IMR-90 (cell line): ENCODE measurements around the gene SCYGR8. TPM values are rescaled to one million over a fixed set of nuclear protein-coding genes. Genes with fewer than 3 reads are reported as not detected.

Experiments used
- ATAC-seq: fragments of 200-7000 bp; cut with Tn5 transposase; 2 replicates; pipeline ENCODE4 v1.9.1; 2020; ENCODE audit warnings: low read depth, mild to moderate bottlenecking, moderate library complexity
- BruUV-seq: library from RNA; stranded (reverse); fragments of 400-500 nt; replicated peaks from 2 replicates; lab custom pipeline; 2021; lab: Mats Ljungman, UMichigan
- CTCF ChIA-PET: fragments of 300-600 bp; formaldehyde crosslinking; extraction: SDS; loops from one replicate; lab custom pipeline; 2021; ENCODE audit warnings: antibody characterized with exemption; lab: Yijun Ruan, JAX
- POLR2A ChIA-PET: fragments of 300-600 bp; sonication (Branson Sonifier 250); formaldehyde crosslinking; loops from one replicate; lab custom pipeline; 2022; ENCODE audit warnings: antibody characterized with exemption; ENCODE audit not compliant: unreplicated experiment; lab: Charles Lee
- DNase-seq: peaks from one replicate; pipeline ENCODE4 v3.0.0; 2013
- H2AFZ ChIP-seq: replicated peaks from 2 replicates; pipeline ENCODE3; 2013; ENCODE audit warnings: low read length, mild to moderate bottlenecking; ENCODE audit not compliant: poor library complexity
- H2AK5ac ChIP-seq: 2 replicates; pipeline ENCODE4 v1.6.1; 2013; ENCODE audit warnings: low read depth, low read length, inconsistent platforms
- H2AK9ac ChIP-seq: replicated peaks from 2 replicates; pipeline ENCODE3; 2013; ENCODE audit warnings: mild to moderate bottlenecking, low read depth, low read length, moderate library complexity; ENCODE audit not compliant: poor library complexity
- H2BK120ac ChIP-seq: 2 replicates; pipeline ENCODE4 v1.6.1; 2013; ENCODE audit warnings: low read depth, low read length, inconsistent platforms
- H2BK15ac ChIP-seq: 3 replicates; pipeline ENCODE4 v1.6.1; 2013; ENCODE audit warnings: low read depth, low read length, inconsistent platforms
- H2BK20ac ChIP-seq: 2 replicates; pipeline ENCODE4 v1.6.1; 2013; ENCODE audit warnings: low read depth, mild to moderate bottlenecking, inconsistent platforms, low read length, moderate library complexity
- H2BK5ac ChIP-seq: 2 replicates; pipeline ENCODE4 v1.6.1; 2013; ENCODE audit warnings: mild to moderate bottlenecking, low read depth, low read length, inconsistent platforms; ENCODE audit not compliant: poor library complexity, severe bottlenecking
- H3K14ac ChIP-seq: replicated peaks from 2 replicates; pipeline ENCODE4 v1.6.1; 2013; ENCODE audit warnings: low read depth, low read length, inconsistent platforms
- H3K18ac ChIP-seq: 2 replicates; pipeline ENCODE4 v1.6.1; 2013; ENCODE audit warnings: low read depth, low read length, control low read depth
- H3K23ac ChIP-seq: 2 replicates; pipeline ENCODE4 v1.6.1; 2013; ENCODE audit warnings: low read depth, low read length, inconsistent platforms
- H3K27ac ChIP-seq: 2 replicates; pipeline ENCODE4 v1.5.1; 2013; ENCODE audit warnings: mild to moderate bottlenecking, control low read depth, low read length; ENCODE audit not compliant: insufficient read depth
- H3K27me3 ChIP-seq: 2 replicates; pipeline ENCODE4 v1.6.1; 2013; ENCODE audit warnings: low read length; ENCODE audit not compliant: control insufficient read depth, insufficient read depth
- H3K36me3 ChIP-seq: 2 replicates; pipeline ENCODE4 v1.6.1; 2013; ENCODE audit warnings: low read length, mixed read lengths; ENCODE audit not compliant: control insufficient read depth, insufficient read depth
- H3K4ac ChIP-seq: 2 replicates; pipeline ENCODE4 v1.6.1; 2013; ENCODE audit warnings: low read depth, low read length, inconsistent platforms
- H3K4me1 ChIP-seq: 2 replicates; pipeline ENCODE4 v1.6.1; 2013; ENCODE audit warnings: low read length, mixed read lengths; ENCODE audit not compliant: control insufficient read depth, insufficient read depth
- H3K4me2 ChIP-seq: 2 replicates; pipeline ENCODE4 v1.6.1; 2013; ENCODE audit warnings: low read depth, mild to moderate bottlenecking, control low read depth, low read length, moderate library complexity
- H3K4me3 ChIP-seq: 2 replicates; pipeline ENCODE4 v1.5.1; 2013; ENCODE audit warnings: low read depth, mild to moderate bottlenecking, control low read depth, low read length, moderate library complexity; ENCODE audit not compliant: insufficient read depth
- H3K56ac ChIP-seq: 2 replicates; pipeline ENCODE4 v1.6.1; 2013; ENCODE audit warnings: low read length, inconsistent platforms; ENCODE audit not compliant: insufficient read depth; ENCODE audit errors: extremely low read depth
- H3K79me1 ChIP-seq, 2 experiments: 2 replicates each; pipeline ENCODE4 v1.6.1; 2013; ENCODE audit warnings: low read length in 2 of 2, inconsistent platforms in 1 of 2, low read depth in 1 of 2
- H3K9ac ChIP-seq: 2 replicates; pipeline ENCODE4 v1.6.1; 2013; ENCODE audit warnings: low read depth, low read length, control low read depth
- H3K9me1 ChIP-seq: 2 replicates; pipeline ENCODE4 v1.6.1; 2013; ENCODE audit warnings: low read length, inconsistent platforms; ENCODE audit not compliant: insufficient read depth
- H3K9me3 ChIP-seq: 2 replicates; pipeline ENCODE4 v1.6.1; 2013; ENCODE audit warnings: low read length; ENCODE audit not compliant: control insufficient read depth, insufficient read depth
- H4K20me1 ChIP-seq: 2 replicates; pipeline ENCODE4 v1.6.1; 2013; ENCODE audit warnings: low read length, inconsistent platforms; ENCODE audit not compliant: insufficient read depth
- H4K5ac ChIP-seq: 2 replicates; pipeline ENCODE4 v1.6.1; 2013; ENCODE audit warnings: mild to moderate bottlenecking, low read depth, low read length, control low read depth
- H4K8ac ChIP-seq, 2 experiments: 2 replicates each; pipeline ENCODE4 v1.6.1; 2013; ENCODE audit warnings: low read depth in 2 of 2, low read length in 2 of 2, control low read depth in 1 of 2, inconsistent platforms in 1 of 2
- H4K91ac ChIP-seq: 2 replicates; pipeline ENCODE4 v1.6.1; 2013; ENCODE audit warnings: low read depth, low read length, inconsistent platforms; ENCODE audit not compliant: insufficient read depth
- BHLHE40 ChIP-seq: fragments of 150-350 bp; IDR thresholded peaks from 2 replicates; pipeline ENCODE4 v1.6.1; 2016; ENCODE audit warnings: mild to moderate bottlenecking, low read depth, low read length
- CEBPB ChIP-seq: IDR thresholded peaks from 2 replicates; pipeline ENCODE4 v1.6.1; 2012; ENCODE audit warnings: low read depth, low read length, improper control_type of control experiment
- CHD1 ChIP-seq: IDR thresholded peaks from 2 replicates; pipeline ENCODE4 v1.6.1; 2012; ENCODE audit warnings: low read depth, low read length, improper control_type of control experiment
- CTCF ChIP-seq: conservative IDR thresholded peaks from 2 replicates; pipeline ENCODE4 v1.5.1; 2012; ENCODE audit warnings: mild to moderate bottlenecking, low read depth, low read length, improper control_type of control experiment
- ELK1 ChIP-seq: fragments of 150-350 bp; IDR thresholded peaks from 2 replicates; pipeline ENCODE4 v1.6.1; 2016; ENCODE audit warnings: low read depth, mild to moderate bottlenecking, low read length, moderate library complexity, borderline replicate concordance
- FOS ChIP-seq: fragments of 150-350 bp; IDR thresholded peaks from 2 replicates; pipeline ENCODE4 v1.6.1; 2016; ENCODE audit warnings: low read depth, low read length
- MAFK ChIP-seq: IDR thresholded peaks from 2 replicates; pipeline ENCODE4 v1.6.1; 2012; ENCODE audit warnings: low read depth, low read length, improper control_type of control experiment
- MAZ ChIP-seq: IDR thresholded peaks from 2 replicates; pipeline ENCODE4 v1.6.1; 2012; ENCODE audit warnings: low read depth, mild to moderate bottlenecking, low read length, improper control_type of control experiment, moderate library complexity, borderline replicate concordance
- MXI1 ChIP-seq: IDR thresholded peaks from 2 replicates; pipeline ENCODE4 v1.6.1; 2012; ENCODE audit warnings: low read depth, mild to moderate bottlenecking, low read length, moderate library complexity, borderline replicate concordance
- NFE2L2 ChIP-seq: fragments of 150-350 bp; IDR thresholded peaks from 2 replicates; pipeline ENCODE4 v1.6.1; 2016; ENCODE audit warnings: low read depth, mild to moderate bottlenecking, low read length
- POLR2A ChIP-seq: IDR thresholded peaks from 2 replicates; pipeline ENCODE4 v1.6.1; 2012; ENCODE audit warnings: mild to moderate bottlenecking, low read depth, low read length
- RAD21 ChIP-seq: IDR thresholded peaks from 2 replicates; pipeline ENCODE4 v1.6.1; 2012; ENCODE audit warnings: low read length, improper control_type of control experiment
- RCOR1 ChIP-seq: IDR thresholded peaks from 2 replicates; pipeline ENCODE4 v1.6.1; 2012; ENCODE audit warnings: mild to moderate bottlenecking, low read length, improper control_type of control experiment; ENCODE audit not compliant: insufficient replicate concordance
- RFX5 ChIP-seq: IDR thresholded peaks from 2 replicates; pipeline ENCODE4 v1.8.0; 2012; ENCODE audit warnings: low read depth, mild to moderate bottlenecking, low read length, moderate library complexity
- SMC3 ChIP-seq: fragments of 150-350 bp; IDR thresholded peaks from 2 replicates; pipeline ENCODE4 v1.6.1; 2016; ENCODE audit warnings: low read depth, mild to moderate bottlenecking, antibody characterized with exemption, low read length, moderate library complexity
- WGBS, 2 experiments: methylation state at CpG; one replicate each; pipeline versions ENCODE4 v1.1.5 to v1.1.7; 2013; ENCODE audit warnings: missing lambda C conversion rate in 2 of 2; ENCODE audit not compliant: insufficient read length in 1 of 2; ENCODE audit errors: extremely low coverage in 2 of 2; 5-methylcytosine and 5-hydroxymethylcytosine counted together
- dilution Hi-C: fragments of 300-500 bp; cut with HindIII; formaldehyde crosslinking; loops from one replicate; pipeline ENCODE4 v1.14.3; 2018; ENCODE audit warnings: low sequenced_read_pairs; ENCODE audit not compliant: unreplicated experiment
- in situ Hi-C: fragments of 300-500 bp; cut with MboI; formaldehyde crosslinking; loops from 3 replicates; pipeline ENCODE4 v1.14.3; 2019; ENCODE audit warnings: low sequenced_read_pairs, inconsistent platforms, mixed read lengths
- intact Hi-C: fragments of 100-400 bp; cut with micrococcal nuclease; formaldehyde crosslinking; loops from 2 replicates; pipeline ENCODE4 v1.10.0; 2022
- polyA plus RNA-seq, 3 experiments: library from polyadenylated mRNA; depleted of rRNA; stranded (reverse); fragments of >200 nt; gene quantifications; 2 replicates each; pipeline ENCODE4 v1.2.3, GENCODE V29; 2012; ENCODE audit warnings: low replicate concordance in 1 of 3
- total RNA-seq: library from RNA; depleted of rRNA; stranded (reverse); fragments of >200 nt; gene quantifications from 2 replicates; pipeline ENCODE4 v1.2.3, GENCODE V29; 2012
- TF ChIP-seq, protein P1 (sequence below): fragments of 150-350 bp; IDR thresholded peaks from 2 replicates; pipeline ENCODE4 v1.6.1; 2017; ENCODE audit warnings: mild to moderate bottlenecking, antibody characterized with exemption, low read length, low read depth

SCYGR8 gene
- total and polyA plus RNA-seq, 2 of the 4 experiments (the other 2 are of a cell fraction) = not detected

DNA sequence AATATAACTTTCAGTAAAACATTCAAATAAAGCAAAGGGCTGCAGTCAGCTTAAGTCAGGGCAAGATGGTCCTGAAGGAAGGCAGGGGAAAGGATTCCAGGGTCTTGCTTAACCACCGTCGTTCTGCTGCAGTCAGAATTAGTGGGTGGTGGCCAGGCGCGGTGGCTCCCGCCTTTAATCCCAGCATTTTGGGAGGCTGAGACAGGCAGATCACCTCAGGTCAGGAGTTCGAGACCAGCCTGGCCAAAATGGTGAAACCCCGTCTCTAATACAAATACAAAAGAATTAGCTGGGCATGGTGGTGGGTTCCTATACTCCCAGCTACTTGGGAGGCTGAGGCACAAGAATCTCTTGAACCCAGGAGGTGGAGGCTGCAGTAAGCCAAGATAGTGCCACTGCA lies 34.7 kb upstream of the SCYGR8 start:
- Histone ChIP-seq H4K91ac (no peak overlapping the region), H3K27me3 (no peaks in the 10 kb centered on the region), H3K18ac (no peak overlapping the region), H2AFZ (no peak overlapping the region), H2AK9ac (no peak overlapping the region), H3K4ac (no peak overlapping the region), H3K4me1 (no peaks in the 10 kb centered on the region), H2BK20ac (no peak overlapping the region), H2BK120ac (no peak overlapping the region), H4K5ac (no peak overlapping the region), H3K4me3 (no peak overlapping the region), H3K14ac (no peak overlapping the region), H4K20me1 (no peaks in the 10 kb centered on the region), H2AK5ac (no peak overlapping the region), H2BK5ac (no peak overlapping the region), H3K9ac (no peak overlapping the region), H3K27ac (no peak overlapping the region), H3K9me1 (no peaks in the 10 kb centered on the region), H3K79me1 (no peaks in the 10 kb centered on the region), H4K8ac (no peak overlapping the region), H3K56ac (no peak overlapping the region), H3K4me2 (no peak overlapping the region), H3K9me3 (no peaks in the 10 kb centered on the region), H3K36me3 (no peaks in the 10 kb centered on the region), H2BK15ac (no peak overlapping the region), H3K23ac (no peak overlapping the region)
- ChIA-PET POLR2A (no interaction called here), CTCF (interaction anchor here (0.9 kb wide), 1 partner anchor 179 kb away, joined by 3 read pairs; no protein-coding TSS in a partner anchor)
- dilution Hi-C loops = no loop called here
- whole genome bisulfite sequencing, 2 experiments = 90% methylated on average over 2 of the region's 7 CpGs; no CpG with 5 or more reads in 1 of the 2 experiments
- BruUV-seq = no TSS peak
- intact Hi-C loops = no loop called here
- TF ChIP-seq CHD1 (no peak), RCOR1 (no peak), SMC3 (no peak), RFX5 (no peak), ELK1 (no peak), CTCF (no peak), NFE2L2 (no peak), MAZ (no peak), BHLHE40 (no peak), FOS (no peak), MXI1 (no peak), MAFK (no peak), POLR2A (no peak), CEBPB (no peak), RAD21 (no peak)
- TF ChIP-seq, protein P1, sequence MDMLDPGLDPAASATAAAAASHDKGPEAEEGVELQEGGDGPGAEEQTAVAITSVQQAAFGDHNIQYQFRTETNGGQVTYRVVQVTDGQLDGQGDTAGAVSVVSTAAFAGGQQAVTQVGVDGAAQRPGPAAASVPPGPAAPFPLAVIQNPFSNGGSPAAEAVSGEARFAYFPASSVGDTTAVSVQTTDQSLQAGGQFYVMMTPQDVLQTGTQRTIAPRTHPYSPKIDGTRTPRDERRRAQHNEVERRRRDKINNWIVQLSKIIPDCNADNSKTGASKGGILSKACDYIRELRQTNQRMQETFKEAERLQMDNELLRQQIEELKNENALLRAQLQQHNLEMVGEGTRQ = no peak
- DNase-seq (no peak), ATAC-seq (no peak)
- in situ Hi-C loops = no loop called here
